Measurements from ENCODE around the gene GIPC2. TPM values are rescaled to one million over a fixed set of nuclear protein-coding genes. Genes with fewer than 3 reads are reported as not detected.
A peak's percentile ranks its signal among the peaks of the same experiment; 100 is the strongest.
"Not testable (repeated sequence)": the region's sequence is repeated elsewhere in the genome, so short reads cannot be mapped to it uniquely, and the experiment has no call there.

Gene GIPC2
- total RNA-seq, 1 experiment from 2014 or later: 0.29 TPM

- DNase-seq (ENCODE audit: low read depth): no peak
These were observed 23.0 kb downstream of the GIPC2 start for GRCh38 chr1:78068681-78069283.

DNA sequence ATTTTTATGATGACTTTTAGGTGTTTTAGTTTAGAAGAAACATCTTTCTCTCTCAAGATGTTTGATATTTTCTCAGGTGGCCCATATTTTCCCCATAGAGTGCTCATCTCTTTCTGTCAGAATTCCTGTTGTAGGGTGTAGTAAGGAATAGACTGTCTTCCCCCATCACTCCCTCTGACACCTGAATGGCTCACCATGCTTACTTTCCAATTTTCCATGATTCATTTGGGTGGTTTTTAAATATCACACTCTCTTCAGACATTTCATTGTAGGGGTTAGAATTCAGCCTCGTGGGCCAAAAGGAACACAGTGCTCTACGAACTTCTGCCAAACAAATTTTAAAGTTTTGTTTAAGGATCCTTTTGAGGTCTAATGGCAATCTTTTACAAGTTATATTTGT is 24.0 kb downstream of the GIPC2 start:
- DNase-seq (ENCODE audit: low read depth): no peak

DNA sequence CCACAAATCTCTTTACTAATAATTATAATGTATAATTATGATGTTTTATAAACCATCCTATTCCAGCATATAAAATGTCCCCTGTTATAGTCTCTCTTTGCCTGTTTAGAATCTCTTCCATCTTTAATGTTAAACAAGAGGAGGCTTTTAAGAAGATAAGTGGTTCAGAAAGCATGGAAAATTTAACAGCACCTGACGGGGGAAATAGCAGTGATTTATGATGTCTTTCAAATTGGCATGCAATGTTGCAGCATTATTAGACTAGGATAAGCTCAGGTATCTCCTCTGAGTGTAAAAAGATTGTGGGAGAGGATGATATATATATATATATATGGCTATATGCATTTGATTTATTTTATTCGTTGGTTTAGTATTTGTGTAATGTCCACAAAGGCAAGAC is 24.4 kb downstream of the GIPC2 start:
- DNase-seq (ENCODE audit: low read depth): no peak

DNA sequence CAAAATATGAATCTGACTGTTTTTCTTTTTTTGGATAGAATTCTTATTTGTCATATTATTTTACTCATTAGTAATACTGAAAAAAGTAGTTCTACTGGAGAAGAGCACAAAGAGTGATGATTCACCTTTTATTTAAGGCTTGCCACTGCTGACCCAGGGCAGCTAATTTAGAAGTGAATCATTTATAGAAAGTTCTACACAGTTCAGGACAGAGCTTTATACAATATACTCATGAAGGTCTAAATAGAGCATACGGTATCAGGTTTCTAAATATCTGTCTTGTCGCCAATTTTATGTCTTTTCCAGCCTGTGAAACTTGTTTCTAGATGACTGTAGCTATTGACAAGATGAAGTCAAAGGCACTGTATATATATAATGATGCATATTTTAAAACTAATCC is 25.0 kb downstream of the GIPC2 start:
- DNase-seq (ENCODE audit: low read depth): peak; percentile 66

DNA sequence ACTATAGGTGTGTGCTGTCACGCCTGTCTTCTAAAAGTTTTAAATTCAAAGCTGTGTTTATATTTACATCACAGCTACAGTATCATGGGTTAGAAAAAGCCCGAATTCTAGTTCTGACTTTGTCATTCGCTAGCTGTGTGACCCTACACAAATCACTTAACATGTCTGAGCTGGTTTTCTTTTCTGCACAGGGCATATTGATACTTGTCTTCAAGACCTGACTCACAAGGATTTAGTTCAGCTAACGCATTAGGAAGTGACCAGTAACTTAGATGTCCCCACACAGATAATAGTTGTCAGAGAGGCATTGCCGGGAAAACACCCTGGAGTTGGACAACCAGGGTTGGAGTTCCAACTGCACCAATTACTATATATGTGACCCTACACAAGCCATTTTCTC is 25.9 kb downstream of the GIPC2 start:
- DNase-seq (ENCODE audit: low read depth): no peak

GRCh38 chr1:78072216-78072615 is 26.4 kb downstream of the GIPC2 start:
- DNase-seq (ENCODE audit: low read depth): no peak

- DNase-seq (ENCODE audit: low read depth): no peak
These were observed 27.7 kb downstream of the GIPC2 start for GRCh38 chr1:78073441-78073840.

- peak; percentile 27 for DNase-seq (ENCODE audit: low read depth)
These were observed 29.9 kb downstream of the GIPC2 start for GRCh38 chr1:78075621-78076020.

DNA sequence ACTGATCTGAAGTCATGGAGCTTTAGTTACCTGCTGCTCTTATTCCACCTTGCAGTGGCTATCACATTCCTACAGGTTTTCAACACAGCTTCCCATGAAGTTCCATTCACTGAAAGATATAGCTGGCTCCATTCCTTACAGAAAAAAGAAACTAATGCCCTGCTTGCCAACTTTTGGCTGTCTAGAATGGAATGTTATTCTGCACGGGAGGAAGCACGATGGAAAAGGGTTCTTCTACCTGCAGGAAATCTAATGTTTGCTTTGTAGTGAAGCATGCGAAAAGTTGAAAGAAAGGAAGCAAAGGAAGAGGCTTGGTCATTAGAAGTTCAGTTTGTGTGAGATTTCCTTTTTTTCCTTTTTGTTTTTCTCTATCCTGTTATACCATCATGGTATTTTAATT is 32.6 kb downstream of the GIPC2 start:
- DNase-seq (ENCODE audit: low read depth): no peak

GRCh38 chr1:78079580-78079979 is 33.8 kb downstream of the GIPC2 start:
- DNase-seq (ENCODE audit: low read depth): no peak

DNA sequence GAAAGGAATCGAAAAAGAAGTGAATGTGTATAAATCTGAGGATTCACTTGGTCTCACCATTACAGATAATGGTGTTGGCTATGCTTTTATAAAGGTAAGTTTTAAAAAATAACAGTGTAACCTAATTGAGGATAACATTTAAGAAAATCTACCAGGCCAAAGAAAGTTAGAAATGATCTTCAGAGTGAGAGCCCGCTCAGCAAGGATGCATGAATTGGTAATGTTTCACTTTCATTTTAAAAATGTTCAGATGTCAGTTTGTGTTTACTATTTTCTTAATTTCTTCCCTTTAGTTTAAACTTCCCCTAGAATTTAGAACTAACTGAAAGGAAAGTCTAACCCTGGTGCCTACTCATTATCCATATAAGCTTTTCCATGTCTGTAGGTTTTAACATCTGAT is 35.0 kb downstream of the GIPC2 start:
- DNase-seq (ENCODE audit: low read depth): no peak

GRCh38 chr1:78081980-78082860 is 36.5 kb downstream of the GIPC2 start:
- no peak for DNase-seq (ENCODE audit: low read depth)

DNA sequence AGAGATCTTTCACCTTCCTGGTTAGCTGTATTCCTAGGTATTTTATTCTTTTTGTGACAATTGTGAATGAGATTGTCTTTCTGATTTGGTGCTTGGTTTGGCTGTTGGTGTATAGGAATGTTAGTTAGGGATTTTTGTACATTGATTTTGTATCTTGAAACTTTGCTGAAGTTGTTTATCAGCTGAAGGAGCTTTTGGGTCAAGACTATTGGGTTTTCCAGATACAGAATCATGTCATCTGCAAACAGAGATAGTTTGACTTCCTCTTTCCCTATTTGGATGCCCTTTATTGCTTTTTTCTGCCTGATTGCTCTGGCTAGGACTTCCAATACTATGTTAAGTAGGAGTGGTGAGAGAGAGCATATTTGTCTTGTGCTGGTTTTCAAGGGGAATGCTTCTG is 38.9 kb downstream of the GIPC2 start:
- not testable (repeated sequence) for DNase-seq (ENCODE audit: low read depth)

- DNase-seq (ENCODE audit: low read depth): no peak
These were observed 40.9 kb downstream of the GIPC2 start for GRCh38 chr1:78086697-78087096.

GRCh38 chr1:78088015-78088414 is 42.2 kb downstream of the GIPC2 start:
- DNase-seq (ENCODE audit: low read depth): no peak

GRCh38 chr1:78088486-78088885 is 42.7 kb downstream of the GIPC2 start:
- no peak for DNase-seq (ENCODE audit: low read depth)

DNA sequence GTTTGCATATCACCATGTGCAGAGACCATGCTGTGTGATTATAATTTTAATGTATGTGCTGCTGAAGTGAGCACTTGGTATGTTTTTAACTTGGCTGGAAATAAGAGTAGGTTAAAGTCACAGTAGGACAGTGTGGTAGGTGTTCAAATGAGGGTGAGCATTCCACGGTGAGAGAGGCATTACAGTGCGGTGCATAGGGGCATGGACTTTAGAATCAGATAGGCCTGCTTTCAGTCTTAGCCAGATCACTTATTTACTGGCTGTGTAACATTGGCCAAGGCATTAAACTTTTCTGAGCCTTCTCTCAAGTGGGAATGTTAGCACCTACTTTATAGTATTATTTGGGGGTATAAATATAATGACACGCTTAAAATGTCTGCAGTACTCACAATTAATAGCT is 43.2 kb downstream of the GIPC2 start:
- no peak for DNase-seq (ENCODE audit: low read depth)

DNA sequence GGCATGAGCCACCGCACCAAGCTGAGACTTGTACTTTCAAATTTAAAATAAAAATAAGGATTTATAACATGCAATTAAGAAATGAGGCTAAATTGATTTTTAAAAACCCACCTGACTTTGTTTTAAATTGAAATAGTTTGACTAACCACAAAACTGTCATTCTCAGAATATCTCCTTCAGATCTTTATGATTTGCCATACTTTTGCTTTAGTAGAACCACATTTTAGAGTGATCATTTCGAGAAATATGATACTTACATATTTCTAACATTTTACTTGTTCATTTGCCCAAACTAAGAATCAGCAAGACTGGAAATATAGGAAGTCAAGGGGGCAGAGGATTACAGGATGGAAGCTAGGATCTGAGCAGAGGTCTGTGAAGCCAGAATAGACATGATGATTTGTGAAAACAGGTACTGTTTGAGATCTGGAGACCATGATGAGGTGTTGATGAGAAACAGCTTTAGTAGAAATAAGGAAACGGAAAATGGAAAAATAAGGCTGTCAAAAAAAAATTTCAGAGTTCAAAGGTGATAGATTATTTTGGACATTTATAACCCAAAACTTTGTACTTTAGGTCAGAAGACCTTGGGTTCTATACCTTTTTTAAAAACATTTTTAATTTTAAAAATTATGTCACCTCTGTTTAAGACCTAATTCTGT is 44.8 kb downstream of the GIPC2 start:
- DNase-seq (ENCODE audit: low read depth): no peak

DNA sequence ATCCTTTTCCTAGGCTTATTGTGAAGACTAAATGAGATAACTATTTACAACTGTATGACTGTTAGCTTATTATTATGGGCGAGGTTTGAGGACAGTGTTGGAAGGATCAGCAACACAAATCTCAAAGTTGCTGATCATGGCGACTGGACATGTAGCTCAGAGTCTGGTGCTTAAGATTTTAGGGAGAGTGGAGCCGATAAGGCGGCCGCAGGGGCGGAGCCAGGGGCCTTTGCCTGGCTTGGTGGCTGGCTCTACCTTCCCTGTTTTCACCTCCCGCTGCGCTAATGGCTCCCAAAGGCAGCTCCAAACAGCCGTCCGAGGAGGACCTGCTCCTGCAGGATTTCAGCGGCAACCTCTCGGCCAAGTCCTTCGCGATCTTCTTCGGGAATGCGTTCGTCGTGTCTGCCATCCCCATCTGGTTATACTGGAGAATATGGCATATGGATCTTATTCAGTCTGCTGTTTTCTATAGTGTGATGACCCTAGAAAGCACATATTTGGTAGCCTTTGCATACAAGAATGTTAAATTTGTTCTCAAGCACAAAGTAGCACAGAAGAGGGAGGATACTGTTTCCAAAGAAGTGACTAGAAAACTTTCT is 45.5 kb downstream of the GIPC2 start:
- no peak for DNase-seq (ENCODE audit: low read depth)

DNA sequence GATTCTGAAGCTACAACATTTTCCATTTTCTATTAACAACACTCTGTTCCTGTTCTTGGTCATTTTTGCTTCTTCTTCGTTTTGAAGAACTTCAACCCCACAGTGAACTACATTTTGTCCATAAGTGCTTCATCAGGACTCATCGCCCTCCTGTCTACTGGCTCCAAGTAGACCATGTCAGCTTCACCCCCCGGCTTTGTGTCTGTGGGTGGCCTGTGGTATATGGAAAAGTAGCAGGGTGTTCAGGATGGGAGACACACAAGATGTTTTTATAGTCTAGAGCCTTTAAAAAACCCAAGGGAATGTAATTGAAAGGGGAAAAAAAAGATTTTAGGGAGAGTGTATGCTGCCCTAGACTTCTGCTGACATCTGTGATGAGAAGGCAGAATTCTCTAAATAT is 46.1 kb downstream of the GIPC2 start:
- no peak for DNase-seq (ENCODE audit: low read depth)

- peak; percentile 84 for DNase-seq (ENCODE audit: low read depth)
These were observed 46.9 kb downstream of the GIPC2 start for GRCh38 chr1:78092643-78093042.

DNA sequence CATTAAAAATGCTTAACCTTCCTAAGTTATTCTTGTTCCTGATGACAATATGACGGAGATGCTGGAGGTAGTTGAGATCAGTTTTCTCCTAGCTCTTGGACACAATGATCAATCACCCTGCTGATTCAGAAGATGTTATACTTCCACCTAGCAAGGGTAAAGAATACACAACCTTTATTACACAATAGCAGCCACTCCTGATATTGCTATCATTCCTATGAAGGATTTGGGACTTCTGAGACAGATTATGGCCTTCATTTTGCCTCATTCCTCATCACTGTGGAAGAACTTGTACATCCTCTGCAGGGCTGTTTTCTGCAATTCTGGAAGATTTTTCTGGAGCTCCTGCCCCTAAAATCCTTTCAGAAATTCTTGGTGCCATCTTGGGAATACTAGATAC is 47.8 kb downstream of the GIPC2 start:
- no peak for DNase-seq (ENCODE audit: low read depth)

DNA sequence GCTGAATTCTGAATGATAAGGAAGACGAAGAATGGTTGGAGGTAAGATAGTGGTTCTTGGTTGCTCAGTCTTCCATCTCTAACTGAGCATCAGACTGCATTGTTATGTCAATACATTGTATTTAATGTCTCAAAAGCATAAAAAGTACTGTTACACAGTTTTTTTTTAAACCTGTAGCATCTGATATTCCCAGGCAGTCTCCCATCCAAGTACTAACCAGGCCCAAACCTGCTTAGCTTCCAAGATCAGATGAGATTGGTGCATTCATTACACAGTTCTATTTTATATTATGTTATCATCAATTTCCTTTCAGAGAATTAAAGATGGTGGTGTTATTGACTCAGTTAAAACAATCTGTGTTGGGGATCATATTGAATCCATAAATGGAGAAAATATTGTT is 48.9 kb downstream of the GIPC2 start:
- no peak for DNase-seq (ENCODE audit: low read depth)

All from Daoy (cell line).